ENCODE measurements around the gene SMG6. TPM values are rescaled to one million over a fixed set of nuclear protein-coding genes. Genes with fewer than 3 reads are reported as not detected.

SMG6 gene
- total RNA-seq, 1 donor from 2014 or later = 39.7 TPM

DNA sequence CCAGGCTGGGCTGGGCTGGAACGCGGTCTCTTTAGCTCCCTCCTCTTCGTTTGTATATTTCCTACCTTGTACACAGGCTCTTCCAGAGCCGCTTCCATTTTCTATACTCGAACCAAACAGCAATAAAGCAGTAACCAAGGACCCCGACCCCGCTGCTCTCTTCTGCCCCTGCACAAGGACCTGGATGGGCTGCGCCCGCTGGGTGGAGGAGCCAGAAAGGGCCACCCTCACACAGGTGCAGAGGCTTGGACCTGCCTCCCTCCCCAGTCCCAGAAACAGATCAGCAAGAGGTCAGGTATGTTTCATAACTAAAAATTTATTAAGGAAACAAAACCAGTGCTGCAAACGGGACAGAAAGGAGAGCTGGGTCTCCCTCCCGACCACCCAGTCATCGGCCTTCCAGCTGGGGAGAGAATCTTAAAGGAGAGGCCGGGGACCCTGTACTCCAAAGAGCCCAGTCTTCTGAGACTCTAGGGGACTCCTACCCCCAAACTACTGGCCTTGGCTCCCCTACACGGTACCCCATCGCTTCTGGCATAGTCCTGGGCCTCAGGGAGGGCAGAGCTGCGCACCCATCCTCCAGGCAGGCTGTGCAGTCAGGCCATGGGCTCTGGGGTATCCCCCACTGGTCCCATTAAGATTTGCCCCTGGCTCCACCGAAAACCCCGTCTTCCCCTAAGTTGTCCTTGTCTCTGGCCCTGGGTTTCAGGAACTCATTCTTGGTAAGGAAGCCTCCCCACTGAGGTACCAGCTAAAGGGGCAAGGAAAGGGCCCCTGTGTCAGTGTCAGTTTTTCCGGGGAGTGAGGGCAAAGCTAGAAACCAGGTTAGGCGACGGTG, 243.8 kb downstream of the SMG6 start:
- Histone ChIP-seq H2AFZ (ENCODE audit: low read depth, low read length) (no peak overlapping the region), H3K4me2 (ENCODE audit: low read length) (peak overlapping the region; percentile 86), H3K9me3 (ENCODE audit: insufficient read depth, low read depth, low read length) (no peaks in the 10 kb centered on the region), H3K4me1 (ENCODE audit: insufficient read depth, low read length) (peaks cover 61% of the 10 kb centered on the region), H3K36me3 (ENCODE audit: insufficient read depth, low read length) (peaks cover 9% of the 10 kb centered on the region), H4K20me1 (ENCODE audit: insufficient read depth, low read length) (peaks cover 27% of the 10 kb centered on the region), H3K27ac (ENCODE audit: low read depth, low read length) (peak overlapping the region; percentile 99), H3K4me3 (ENCODE audit: insufficient read depth, low read depth, low read length) (peak overlapping the region; percentile 37), H3K79me2 (ENCODE audit: insufficient read depth, low read length) (peaks cover 79% of the 10 kb centered on the region), H3K9ac (ENCODE audit: low read length) (peak overlapping the region; percentile 93), H3K27me3 (ENCODE audit: insufficient read depth, low read length) (no peaks in the 10 kb centered on the region)
- FAIRE-seq = no peak
- H3K4me1 Mint-ChIP-seq (ENCODE audit: low read depth, unreplicated experiment) = peaks cover 38% of the 10 kb centered on the region
- no peaks in the 10 kb centered on the region for H3K27me3 Mint-ChIP-seq (ENCODE audit: low read depth, unreplicated experiment)
- DNase-seq (ENCODE audit: low read depth) = no peak
- H3K27ac Mint-ChIP-seq (ENCODE audit: unreplicated experiment) = peak overlapping the region; percentile 87
- peaks cover 22% of the 10 kb centered on the region for H3K36me3 Mint-ChIP-seq (ENCODE audit: low read depth, unreplicated experiment)
- TF ChIP-seq, protein P1, sequence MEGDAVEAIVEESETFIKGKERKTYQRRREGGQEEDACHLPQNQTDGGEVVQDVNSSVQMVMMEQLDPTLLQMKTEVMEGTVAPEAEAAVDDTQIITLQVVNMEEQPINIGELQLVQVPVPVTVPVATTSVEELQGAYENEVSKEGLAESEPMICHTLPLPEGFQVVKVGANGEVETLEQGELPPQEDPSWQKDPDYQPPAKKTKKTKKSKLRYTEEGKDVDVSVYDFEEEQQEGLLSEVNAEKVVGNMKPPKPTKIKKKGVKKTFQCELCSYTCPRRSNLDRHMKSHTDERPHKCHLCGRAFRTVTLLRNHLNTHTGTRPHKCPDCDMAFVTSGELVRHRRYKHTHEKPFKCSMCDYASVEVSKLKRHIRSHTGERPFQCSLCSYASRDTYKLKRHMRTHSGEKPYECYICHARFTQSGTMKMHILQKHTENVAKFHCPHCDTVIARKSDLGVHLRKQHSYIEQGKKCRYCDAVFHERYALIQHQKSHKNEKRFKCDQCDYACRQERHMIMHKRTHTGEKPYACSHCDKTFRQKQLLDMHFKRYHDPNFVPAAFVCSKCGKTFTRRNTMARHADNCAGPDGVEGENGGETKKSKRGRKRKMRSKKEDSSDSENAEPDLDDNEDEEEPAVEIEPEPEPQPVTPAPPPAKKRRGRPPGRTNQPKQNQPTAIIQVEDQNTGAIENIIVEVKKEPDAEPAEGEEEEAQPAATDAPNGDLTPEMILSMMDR (IDR thresholded peaks at IDR 0.05; ENCODE audit: insufficient read depth, low read depth, low read length) = no peak
- no peak for TF ChIP-seq EZH2 (IDR thresholded peaks at IDR 0.05; ENCODE audit: insufficient read depth, low read length)
- peaks cover 2% of the 10 kb centered on the region for H3K9me3 Mint-ChIP-seq (ENCODE audit: unreplicated experiment)
- H3K4me3 Mint-ChIP-seq (ENCODE audit: unreplicated experiment) = no peak overlapping the region

DNA sequence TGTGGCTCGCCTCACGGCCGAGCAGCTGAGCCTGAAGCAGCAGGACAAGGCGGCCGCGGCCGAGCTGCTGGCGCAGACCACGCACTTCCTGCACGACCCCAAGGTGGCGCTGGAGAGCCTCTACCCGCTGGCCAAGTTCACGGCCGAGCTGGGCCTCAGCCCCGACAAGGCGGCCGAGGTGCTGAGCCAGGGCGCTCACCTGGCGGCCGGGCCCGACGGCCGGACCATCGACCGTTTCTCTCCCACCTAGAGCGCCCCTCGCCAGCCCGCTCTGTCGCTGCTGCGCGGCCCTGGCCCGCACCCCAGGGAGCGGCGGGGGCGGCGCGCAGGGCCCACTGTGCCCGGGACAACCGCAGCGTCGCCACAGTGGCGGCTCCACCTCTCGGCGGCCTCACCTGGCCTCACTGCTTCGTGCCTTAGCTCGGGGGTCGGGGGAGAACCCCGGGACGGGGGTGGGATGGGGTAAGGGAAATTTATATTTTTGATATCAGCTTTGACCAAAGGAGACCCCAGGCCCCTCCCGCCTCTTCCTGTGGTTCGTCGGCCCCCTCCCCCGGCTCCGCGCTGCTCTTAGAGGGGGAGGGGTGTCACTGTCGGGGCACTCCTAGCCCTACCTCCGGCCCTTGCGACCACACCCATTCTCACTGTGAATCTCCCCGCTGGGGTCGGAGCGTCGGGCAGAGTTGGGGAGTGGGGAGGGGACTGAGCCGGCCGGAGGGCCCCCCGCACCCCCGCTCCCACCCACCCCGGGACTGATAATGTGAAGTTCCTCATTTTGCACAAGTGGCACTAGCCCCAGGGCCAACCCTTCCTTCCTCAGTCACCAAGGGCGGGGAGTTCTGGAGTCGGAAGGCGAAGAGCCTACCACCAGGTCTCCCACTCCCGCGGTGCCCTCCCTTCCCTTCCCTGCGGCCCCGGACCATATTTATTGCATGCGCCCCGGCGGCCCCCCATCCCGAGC, 244.7 kb downstream of the SMG6 start:
- FAIRE-seq = no peak

More for the DNA sequence above, 244.7 kb downstream of the SMG6 start:
- Mint-ChIP-seq H3K4me1 (ENCODE audit: low read depth, unreplicated experiment) (peaks cover 31% of the 10 kb centered on the region), H3K27me3 (ENCODE audit: low read depth, unreplicated experiment) (no peaks in the 10 kb centered on the region), H3K9me3 (ENCODE audit: unreplicated experiment) (peaks cover 2% of the 10 kb centered on the region), H3K27ac (ENCODE audit: unreplicated experiment) (peak overlapping the region; percentile 87), H3K4me3 (ENCODE audit: unreplicated experiment) (no peak overlapping the region), H3K36me3 (ENCODE audit: low read depth, unreplicated experiment) (peaks cover 19% of the 10 kb centered on the region)
- TF ChIP-seq, protein P1 (IDR thresholded peaks at IDR 0.05; ENCODE audit: insufficient read depth, low read depth, low read length) = peak; percentile 13
- TF ChIP-seq EZH2 (IDR thresholded peaks at IDR 0.05; ENCODE audit: insufficient read depth, low read length) = no peak
- no peaks in the 10 kb centered on the region for H3K9me3 ChIP-seq (ENCODE audit: insufficient read depth, low read depth, low read length)
- H4K20me1 ChIP-seq (ENCODE audit: insufficient read depth, low read length) = peaks cover 31% of the 10 kb centered on the region
- peak overlapping the region; percentile 93 for H3K9ac ChIP-seq (ENCODE audit: low read length)
- peak overlapping the region; percentile 99 for H3K27ac ChIP-seq (ENCODE audit: low read depth, low read length)
- H3K4me1 ChIP-seq (ENCODE audit: insufficient read depth, low read length) = peaks cover 61% of the 10 kb centered on the region
- peaks cover 83% of the 10 kb centered on the region for H3K79me2 ChIP-seq (ENCODE audit: insufficient read depth, low read length)
- H3K36me3 ChIP-seq (ENCODE audit: insufficient read depth, low read length) = peaks cover 9% of the 10 kb centered on the region
- no peak for DNase-seq (ENCODE audit: low read depth)
- H3K4me2 ChIP-seq (ENCODE audit: low read length) = peak overlapping the region; percentile 86
- no peak overlapping the region for H2AFZ ChIP-seq (ENCODE audit: low read depth, low read length)
- no peaks in the 10 kb centered on the region for H3K27me3 ChIP-seq (ENCODE audit: insufficient read depth, low read length)
- peak overlapping the region; percentile 78 for H3K4me3 ChIP-seq (ENCODE audit: insufficient read depth, low read depth, low read length)

Measured in astrocyte (in vitro differentiated cells and primary cell).